ENCODE results near the gene WDR43. TPM values are rescaled to one million over a fixed set of nuclear protein-coding genes. Genes with fewer than 3 reads are reported as not detected.
A peak's percentile ranks its signal among the peaks of the same experiment; 100 is the strongest.

The WDR43 gene
- total and polyA plus RNA-seq, 9 of the 15 experiments (the other 6 are each of a cell fraction or from before 2014, with no cell fraction given), result 34.6 to 197 (median 105) TPM

- TF ChIP-seq HMGN3 (IDR thresholded peaks at IDR 0.05; ENCODE audit: borderline replicate concordance, extremely low read depth, insufficient read length, low read depth, low read length) (no peak), XRCC3 (IDR thresholded peaks at IDR 0.05) (no peak), IRF1 (CRISPR knock-in tag; IDR thresholded peaks at IDR 0.05; ENCODE audit: borderline replicate concordance) (no peak), TAF9B (IDR thresholded peaks at IDR 0.05; ENCODE audit: partially characterized antibody) (no peak), DMBX1 (CRISPR knock-in tag; IDR thresholded peaks at IDR 0.05; ENCODE audit: borderline replicate concordance) (no peak), MTA1 (IDR thresholded peaks at IDR 0.05; ENCODE audit: borderline replicate concordance) (no peak), E2F6 (IDR thresholded peaks at IDR 0.05; ENCODE audit: borderline replicate concordance in 1 of 2, extremely low read depth in 1 of 2, insufficient read depth in 1 of 2, insufficient read length in 1 of 2, low read depth in 1 of 2, low read length in 1 of 2, poor library complexity in 1 of 2, severe bottlenecking in 1 of 2) (peak in 1 of 2 experiments; percentile 22), CEBPB (tag; IDR thresholded peaks at IDR 0.05) (no peak), TCF7L2 (IDR thresholded peaks at IDR 0.05; ENCODE audit: low read depth, low read length) (no peak), ZNF436 (CRISPR knock-in tag; IDR thresholded peaks at IDR 0.05) (no peak)
Observed at GRCh38 chr2:28956415-28956826, 62.0 kb downstream of the WDR43 start (continued).
